Measurements from ENCODE around the gene STRN.

DNA sequence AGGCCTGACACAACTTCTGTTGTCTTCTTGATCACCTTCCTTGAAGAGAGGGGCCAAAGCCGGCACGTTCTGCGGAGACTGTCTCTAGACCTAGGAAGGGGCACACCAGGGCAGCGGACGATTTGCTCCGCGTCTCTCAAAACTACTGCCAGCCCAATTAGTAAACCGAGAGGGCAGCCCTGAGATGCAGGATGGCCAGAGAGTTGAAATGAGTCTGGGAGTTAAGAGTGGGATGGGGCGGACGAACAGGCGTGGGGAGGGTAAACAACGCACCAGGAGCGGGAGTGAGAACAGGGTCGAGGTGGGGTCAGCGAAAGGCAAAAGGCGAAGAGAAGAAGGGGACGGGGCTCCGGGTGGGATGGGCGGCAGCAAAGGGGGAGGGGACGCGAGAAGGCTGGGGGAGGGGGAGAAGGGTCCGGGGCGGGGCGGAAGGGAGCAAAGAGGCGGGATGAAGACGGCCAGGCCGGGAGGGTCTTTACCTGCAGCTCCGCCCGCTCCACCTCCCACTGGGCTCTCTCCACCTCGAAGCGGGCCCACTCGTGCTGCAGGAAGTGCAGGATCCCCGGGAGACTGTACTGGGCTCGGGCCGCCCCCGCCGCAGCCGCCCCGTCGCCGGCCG is 476 bp downstream of the STRN start:
- TF ChIP-seq, protein P1, sequence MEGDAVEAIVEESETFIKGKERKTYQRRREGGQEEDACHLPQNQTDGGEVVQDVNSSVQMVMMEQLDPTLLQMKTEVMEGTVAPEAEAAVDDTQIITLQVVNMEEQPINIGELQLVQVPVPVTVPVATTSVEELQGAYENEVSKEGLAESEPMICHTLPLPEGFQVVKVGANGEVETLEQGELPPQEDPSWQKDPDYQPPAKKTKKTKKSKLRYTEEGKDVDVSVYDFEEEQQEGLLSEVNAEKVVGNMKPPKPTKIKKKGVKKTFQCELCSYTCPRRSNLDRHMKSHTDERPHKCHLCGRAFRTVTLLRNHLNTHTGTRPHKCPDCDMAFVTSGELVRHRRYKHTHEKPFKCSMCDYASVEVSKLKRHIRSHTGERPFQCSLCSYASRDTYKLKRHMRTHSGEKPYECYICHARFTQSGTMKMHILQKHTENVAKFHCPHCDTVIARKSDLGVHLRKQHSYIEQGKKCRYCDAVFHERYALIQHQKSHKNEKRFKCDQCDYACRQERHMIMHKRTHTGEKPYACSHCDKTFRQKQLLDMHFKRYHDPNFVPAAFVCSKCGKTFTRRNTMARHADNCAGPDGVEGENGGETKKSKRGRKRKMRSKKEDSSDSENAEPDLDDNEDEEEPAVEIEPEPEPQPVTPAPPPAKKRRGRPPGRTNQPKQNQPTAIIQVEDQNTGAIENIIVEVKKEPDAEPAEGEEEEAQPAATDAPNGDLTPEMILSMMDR (IDR thresholded peaks at IDR 0.05): no peak
- no peak for TF ChIP-seq POLR2AphosphoS5 (IDR thresholded peaks at IDR 0.05)
- no peak for TF ChIP-seq POLR2A (IDR thresholded peaks at IDR 0.05)

All from breast epithelium (tissue), 3 donors.